IPS-20b (cell line): Measurements from ENCODE around the gene ATG2A.

ENCODE experiments used
- H3K27ac ChIP-seq: one replicate; pipeline ENCODE4 v1.5.1; 2013; ENCODE audit warnings: low read length
- H3K27me3 ChIP-seq: 2 replicates; pipeline ENCODE4 v1.6.1; 2013; ENCODE audit warnings: mild to moderate bottlenecking, low read length, inconsistent platforms; ENCODE audit not compliant: insufficient read depth
- H3K36me3 ChIP-seq: 2 replicates; pipeline ENCODE4 v1.6.1; 2013; ENCODE audit warnings: low read depth, mild to moderate bottlenecking, inconsistent platforms, low read length, moderate library complexity; ENCODE audit not compliant: insufficient read depth
- H3K4me1 ChIP-seq: 2 replicates; pipeline ENCODE4 v1.6.1; 2013; ENCODE audit warnings: mild to moderate bottlenecking, control low read depth, inconsistent platforms, low read length, moderate library complexity; ENCODE audit not compliant: insufficient read depth
- H3K4me3 ChIP-seq: 2 replicates; pipeline ENCODE4 v1.5.1; 2013; ENCODE audit warnings: mild to moderate bottlenecking, low read length, inconsistent platforms
- H3K9ac ChIP-seq: 2 replicates; pipeline ENCODE4 v1.6.1; 2013; ENCODE audit warnings: low read depth, mild to moderate bottlenecking, inconsistent platforms, low read length, moderate library complexity
- H3K9me3 ChIP-seq: 2 replicates; pipeline ENCODE4 v1.6.1; 2013; ENCODE audit warnings: mild to moderate bottlenecking, low read depth, low read length, inconsistent platforms; ENCODE audit not compliant: insufficient read depth

ATG2A gene

DNA sequence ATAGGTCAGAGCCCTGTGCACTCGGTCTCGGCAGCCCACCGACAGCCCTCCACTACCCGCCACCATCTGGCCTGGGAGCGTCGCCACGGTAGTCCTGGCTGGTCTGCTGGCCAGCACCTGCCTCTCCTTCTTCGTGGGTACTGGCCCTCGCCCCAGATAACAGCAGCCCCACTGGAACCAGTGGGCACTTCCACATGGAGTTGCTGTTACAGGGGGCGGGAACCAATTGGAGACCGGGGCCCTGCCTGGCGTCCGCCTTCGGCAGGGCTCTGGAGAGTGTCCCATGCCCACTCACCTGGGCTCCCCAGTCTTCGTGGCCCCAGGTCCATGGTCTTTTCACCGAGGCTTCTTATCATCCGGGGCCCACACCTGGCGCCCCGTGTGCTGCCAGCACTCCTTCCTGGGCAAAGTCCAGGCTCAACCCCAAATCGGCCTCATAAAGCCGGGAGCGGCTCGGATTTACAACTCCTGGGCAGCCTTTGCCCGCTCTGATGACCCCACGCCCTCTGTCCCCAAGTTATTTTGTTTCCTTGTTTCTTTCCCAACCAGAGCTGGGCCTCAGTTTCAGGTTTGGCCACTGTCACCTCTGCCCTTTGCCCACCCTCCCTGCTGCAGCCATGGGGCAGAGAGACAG is 25.7 kb downstream of the ATG2A start:
- Histone ChIP-seq H3K27ac (no peak overlapping the region), H3K9me3 (no peaks in the 10 kb centered on the region), H3K9ac (no peak overlapping the region), H3K36me3 (no peaks in the 10 kb centered on the region), H3K27me3 (no peaks in the 10 kb centered on the region), H3K4me1 (peaks cover 3% of the 10 kb centered on the region; the same call in 1 of the 2 replicates), H3K4me3 (no peak overlapping the region)

- Histone ChIP-seq H3K4me3 (no peak overlapping the region), H3K36me3 (no peaks in the 10 kb centered on the region), H3K4me1 (peaks cover 3% of the 10 kb centered on the region; the same call in 1 of the 2 replicates), H3K27ac (no peak overlapping the region), H3K9me3 (no peaks in the 10 kb centered on the region), H3K9ac (no peak overlapping the region), H3K27me3 (no peaks in the 10 kb centered on the region)
Measured at GRCh38 chr11:64890522-64890939, 26.5 kb downstream of the ATG2A start.

GRCh38 chr11:64888729-64889511 is 28.1 kb downstream of the ATG2A start:
- Histone ChIP-seq H3K9me3 (no peaks in the 10 kb centered on the region), H3K36me3 (no peaks in the 10 kb centered on the region), H3K27ac (no peak overlapping the region), H3K4me1 (peaks cover 3% of the 10 kb centered on the region; the same call in 1 of the 2 replicates), H3K4me3 (no peak overlapping the region), H3K9ac (no peak overlapping the region), H3K27me3 (no peaks in the 10 kb centered on the region)

DNA sequence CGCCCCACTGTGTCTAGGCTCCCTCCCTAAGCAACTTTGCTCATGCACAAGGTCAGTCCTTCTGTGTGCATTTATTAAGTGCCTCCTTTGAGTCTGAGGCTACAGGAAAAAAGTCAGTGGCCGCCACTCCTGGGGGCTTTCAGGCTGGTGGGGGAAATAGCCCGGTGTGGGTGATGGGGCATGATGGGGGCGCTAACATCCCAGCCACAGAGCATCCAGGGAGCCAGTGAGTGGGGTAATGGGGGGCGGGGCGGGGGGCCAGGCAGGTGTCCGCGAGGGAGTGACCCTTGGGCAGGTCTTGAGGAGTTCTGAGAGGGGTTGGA is 28.6 kb downstream of the ATG2A start:
- Histone ChIP-seq H3K4me3 (peak overlapping the region; percentile 51; the same call in 1 of the 2 replicates), H3K36me3 (no peaks in the 10 kb centered on the region), H3K27me3 (no peaks in the 10 kb centered on the region), H3K9ac (peak overlapping the region; percentile 62; the same call in 1 of the 2 replicates), H3K9me3 (no peaks in the 10 kb centered on the region), H3K4me1 (peaks cover 3% of the 10 kb centered on the region; the same call in 1 of the 2 replicates), H3K27ac (no peak overlapping the region)

DNA sequence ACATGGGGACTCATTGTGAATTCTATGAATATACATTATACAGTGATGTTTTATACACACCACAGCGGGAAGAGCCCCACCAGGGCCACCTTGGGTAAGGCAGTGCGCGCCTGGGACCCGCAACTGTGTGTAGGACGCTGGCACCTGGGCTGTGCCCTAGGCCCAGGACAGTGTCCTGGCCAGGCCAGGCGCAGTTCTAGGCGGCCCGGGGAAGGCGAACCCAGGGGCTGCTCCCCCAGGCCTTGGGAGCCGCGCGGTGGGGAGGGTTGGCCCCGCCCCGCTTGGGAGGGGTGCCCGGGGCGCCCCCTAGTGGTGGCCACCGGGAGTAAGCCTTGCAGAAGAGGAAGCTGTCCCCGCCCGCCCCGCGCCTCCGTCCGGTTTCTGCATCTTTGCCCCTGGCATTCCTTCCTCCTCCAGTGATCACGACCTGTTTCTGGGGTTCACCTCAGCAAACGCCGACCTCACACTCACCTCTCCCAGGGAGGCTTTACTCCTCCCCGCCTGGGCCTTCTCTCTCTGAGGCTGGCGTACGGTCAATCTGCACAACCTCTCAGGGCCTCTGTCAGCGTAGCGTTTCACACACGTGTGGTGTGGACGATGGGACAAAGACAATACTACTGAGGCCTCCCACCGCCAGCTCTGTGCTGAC is 29.1 kb downstream of the ATG2A start:
- Histone ChIP-seq H3K27ac (no peak overlapping the region), H3K36me3 (no peaks in the 10 kb centered on the region), H3K4me3 (peak overlapping the region; percentile 51; the same call in 1 of the 2 replicates), H3K9ac (peak overlapping the region; percentile 62; the same call in 1 of the 2 replicates), H3K4me1 (peaks cover 3% of the 10 kb centered on the region; the same call in 1 of the 2 replicates), H3K27me3 (no peaks in the 10 kb centered on the region), H3K9me3 (no peaks in the 10 kb centered on the region)

DNA sequence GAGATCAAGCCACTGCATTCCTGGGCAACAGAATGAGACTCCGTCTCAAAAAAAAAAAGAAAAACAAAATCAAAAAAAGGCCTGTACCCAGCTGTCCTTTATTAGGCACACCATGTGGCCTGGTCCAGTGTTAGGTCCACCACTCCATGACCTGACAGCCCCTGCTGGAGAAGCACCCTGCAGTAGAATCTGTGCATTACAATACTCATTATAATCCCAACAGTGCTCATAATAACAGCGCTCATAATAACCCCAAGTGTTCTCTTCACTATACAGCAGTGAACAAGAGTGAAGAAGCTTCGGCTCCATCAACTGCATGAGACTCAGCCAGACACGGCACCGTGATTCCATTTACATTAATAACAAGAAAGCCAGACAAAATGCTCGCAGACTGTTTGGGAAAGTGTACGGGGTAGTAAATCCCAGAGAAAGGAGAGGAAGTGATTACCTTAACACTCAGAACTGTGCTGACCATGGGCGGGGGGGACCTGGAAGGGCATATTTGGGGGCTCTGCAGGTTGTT is 29.7 kb downstream of the ATG2A start:
- H3K4me3 ChIP-seq = no peak overlapping the region
- H3K4me1 ChIP-seq = peaks cover 3% of the 10 kb centered on the region; the same call in 1 of the 2 replicates
- no peak overlapping the region for H3K9ac ChIP-seq
- no peaks in the 10 kb centered on the region for H3K27me3 ChIP-seq
- no peaks in the 10 kb centered on the region for H3K9me3 ChIP-seq
- no peak overlapping the region for H3K27ac ChIP-seq
- no peaks in the 10 kb centered on the region for H3K36me3 ChIP-seq

- Histone ChIP-seq H3K27me3 (no peaks in the 10 kb centered on the region), H3K4me3 (no peak overlapping the region), H3K4me1 (peaks cover 3% of the 10 kb centered on the region; the same call in 1 of the 2 replicates), H3K9me3 (no peaks in the 10 kb centered on the region), H3K36me3 (no peaks in the 10 kb centered on the region), H3K27ac (no peak overlapping the region), H3K9ac (no peak overlapping the region)
Measured at GRCh38 chr11:64885367-64886286, 31.4 kb downstream of the ATG2A start.

DNA sequence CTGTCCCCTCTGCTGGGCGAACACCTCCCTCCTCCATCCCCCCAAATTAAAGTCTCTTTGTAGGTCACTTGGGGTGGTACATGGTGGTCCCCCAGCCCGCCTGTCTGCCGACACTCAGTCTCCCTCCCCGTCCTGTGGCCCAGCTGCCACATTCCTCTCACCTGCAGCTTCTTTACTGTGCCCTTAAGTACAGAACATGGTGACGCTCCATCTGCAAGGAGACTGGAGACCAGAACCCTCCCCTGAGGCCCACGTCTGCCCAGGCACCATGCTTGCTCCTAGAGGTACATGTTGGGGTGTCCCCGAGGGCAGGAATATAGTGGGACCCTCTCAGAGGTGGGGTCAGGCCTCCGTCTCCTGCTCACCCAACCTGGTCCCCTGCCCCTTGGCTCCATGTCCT is 33.0 kb downstream of the ATG2A start:
- Histone ChIP-seq H3K27me3 (no peaks in the 10 kb centered on the region), H3K9ac (no peak overlapping the region), H3K4me3 (no peak overlapping the region), H3K4me1 (peaks cover 3% of the 10 kb centered on the region; the same call in 1 of the 2 replicates), H3K27ac (no peak overlapping the region), H3K9me3 (no peaks in the 10 kb centered on the region), H3K36me3 (no peaks in the 10 kb centered on the region)

GRCh38 chr11:64883575-64883974 is 33.4 kb downstream of the ATG2A start:
- Histone ChIP-seq H3K9me3 (no peaks in the 10 kb centered on the region), H3K4me1 (peaks cover 3% of the 10 kb centered on the region; the same call in 1 of the 2 replicates), H3K9ac (no peak overlapping the region), H3K4me3 (no peak overlapping the region), H3K27me3 (no peaks in the 10 kb centered on the region), H3K36me3 (no peaks in the 10 kb centered on the region), H3K27ac (no peak overlapping the region)

DNA sequence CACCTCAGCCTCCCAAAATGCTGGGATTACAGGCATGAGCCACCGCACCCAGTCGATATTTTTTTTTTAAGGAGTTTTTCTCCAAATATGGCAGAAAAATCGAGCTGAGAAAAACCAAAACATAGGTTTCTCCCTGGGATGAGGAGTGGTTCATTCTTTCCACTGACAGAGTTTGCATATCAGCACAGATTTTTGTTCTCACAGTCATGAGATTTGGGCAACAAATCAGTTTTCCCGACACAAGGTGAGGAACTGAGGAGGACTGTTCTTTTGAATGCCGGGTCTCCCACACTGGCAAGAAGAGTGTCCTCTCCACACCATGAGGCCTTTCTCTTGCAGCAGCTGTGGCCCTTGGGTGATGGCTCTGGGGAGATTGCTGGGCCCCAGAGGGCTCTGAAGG is 34.8 kb downstream of the ATG2A start:
- Histone ChIP-seq H3K36me3 (no peaks in the 10 kb centered on the region), H3K9me3 (no peaks in the 10 kb centered on the region), H3K4me1 (peaks cover 4% of the 10 kb centered on the region), H3K27me3 (peaks cover 7% of the 10 kb centered on the region), H3K27ac (no peak overlapping the region), H3K4me3 (no peak overlapping the region), H3K9ac (no peak overlapping the region)

DNA sequence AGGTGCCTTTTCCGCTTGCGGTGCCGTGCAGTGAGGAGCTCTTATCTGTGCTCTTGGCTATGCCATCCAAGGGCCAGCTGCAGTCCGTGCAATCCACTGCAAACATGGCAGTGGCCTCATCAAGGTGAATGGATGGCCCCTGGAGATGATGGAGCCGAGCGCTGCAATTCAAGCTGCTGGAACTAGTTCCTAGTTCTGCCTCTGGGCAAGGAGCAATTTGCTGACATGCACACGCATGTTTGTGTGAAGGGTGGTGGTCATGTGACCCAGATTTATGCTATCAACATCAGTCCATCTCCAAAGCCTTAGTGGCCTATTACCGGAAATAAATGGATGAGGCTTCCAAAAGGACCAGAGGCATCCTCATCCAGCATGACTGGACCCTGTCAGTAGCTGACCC is 35.5 kb downstream of the ATG2A start:
- peaks cover 7% of the 10 kb centered on the region for H3K4me1 ChIP-seq
- H3K9ac ChIP-seq = no peak overlapping the region
- H3K4me3 ChIP-seq = no peak overlapping the region
- H3K27ac ChIP-seq = no peak overlapping the region
- H3K9me3 ChIP-seq = no peaks in the 10 kb centered on the region
- H3K36me3 ChIP-seq = no peaks in the 10 kb centered on the region
- H3K27me3 ChIP-seq = peaks cover 11% of the 10 kb centered on the region
